SKM-1 (cell line): ENCODE results near the gene TSC22D1.

Experiments
- DNase-seq: peaks from one replicate; lab custom pipeline; 2025; ENCODE audit not compliant: unreplicated experiment; lab: John Stamatoyannopoulos, UW

TSC22D1 gene

GRCh38 chr13:44455769-44456168 lies 120.4 kb downstream of the TSC22D1 start:
- no peak for DNase-seq

- no peak for DNase-seq
Measured at GRCh38 chr13:44453881-44454280, 122.2 kb downstream of the TSC22D1 start.

DNA sequence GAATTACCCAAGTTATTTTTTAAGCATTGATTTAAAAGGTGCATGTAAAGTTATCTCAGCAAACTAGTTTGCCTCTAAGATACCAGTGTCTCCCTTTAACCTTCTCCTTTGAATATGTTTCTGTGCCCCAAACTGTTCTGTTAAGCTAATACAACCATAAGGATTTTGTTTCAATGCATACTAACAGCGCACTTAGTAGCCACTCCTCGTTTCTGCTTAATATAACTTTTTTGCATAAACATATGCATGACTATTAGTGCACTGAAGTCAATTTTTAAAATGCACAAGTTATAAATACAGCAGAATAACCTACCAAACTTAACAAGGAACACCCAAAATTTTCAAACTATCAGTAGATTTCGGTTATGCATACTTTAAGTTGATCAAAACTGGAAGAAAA lies 123.1 kb downstream of the TSC22D1 start:
- no peak for DNase-seq

DNA sequence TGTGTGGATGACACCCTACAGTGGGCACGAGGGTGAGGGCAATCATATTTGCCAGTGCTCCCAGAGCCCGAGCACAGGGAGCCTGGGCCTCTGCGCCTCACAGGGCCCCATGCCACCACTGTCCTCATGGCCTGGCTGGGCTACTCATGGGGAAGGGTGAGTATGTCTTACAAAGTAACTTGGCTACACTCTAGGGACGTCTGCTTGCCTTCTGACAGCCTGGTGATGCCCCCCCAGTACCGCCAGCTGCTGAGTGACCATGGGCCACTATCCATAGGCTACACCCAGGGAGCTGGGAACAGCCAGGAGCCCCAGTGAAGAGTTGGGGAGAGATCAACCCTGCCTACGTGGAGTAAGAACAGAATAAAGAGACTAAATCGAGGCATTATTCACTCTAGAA lies 123.7 kb downstream of the TSC22D1 start:
- DNase-seq = no peak

DNA sequence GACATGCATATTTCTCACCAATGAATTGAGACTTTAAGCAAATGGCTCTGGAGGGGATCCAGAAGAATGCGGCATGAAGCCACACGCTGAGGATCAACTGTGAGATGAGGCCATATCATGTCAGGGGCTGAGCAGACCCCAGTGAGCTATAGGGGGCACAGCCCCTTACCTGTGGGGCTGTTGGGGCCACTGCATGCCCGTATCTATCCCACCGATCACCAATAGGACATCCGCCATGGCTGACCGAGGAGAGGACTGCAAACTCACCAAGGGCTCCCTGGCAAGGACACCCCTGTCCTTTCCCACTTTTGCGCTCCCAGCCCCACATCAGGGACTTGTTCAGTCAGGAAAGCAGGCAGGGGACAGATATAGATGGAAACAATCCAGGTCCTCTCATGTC lies 124.5 kb downstream of the TSC22D1 start:
- DNase-seq = no peak

DNA sequence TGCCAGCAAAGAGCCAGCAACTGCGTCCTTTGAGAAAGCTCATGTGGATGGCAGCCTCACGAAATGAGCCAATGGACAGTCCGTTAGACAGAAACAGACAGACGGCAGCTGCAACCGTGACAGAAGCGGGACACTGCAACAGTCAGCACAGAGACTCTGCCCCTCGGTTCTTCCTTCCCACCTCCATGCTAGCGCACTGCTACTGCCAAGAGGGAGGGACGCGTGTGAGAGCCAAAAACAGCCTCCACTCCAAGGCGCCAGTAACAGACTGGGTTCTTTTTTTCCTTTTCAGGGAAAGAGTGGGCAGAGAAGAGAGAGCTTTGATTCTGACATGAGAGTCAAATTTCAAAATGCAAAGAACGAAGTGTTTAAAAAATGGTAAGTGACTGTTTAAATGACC lies 125.0 kb downstream of the TSC22D1 start:
- no peak for DNase-seq

DNA sequence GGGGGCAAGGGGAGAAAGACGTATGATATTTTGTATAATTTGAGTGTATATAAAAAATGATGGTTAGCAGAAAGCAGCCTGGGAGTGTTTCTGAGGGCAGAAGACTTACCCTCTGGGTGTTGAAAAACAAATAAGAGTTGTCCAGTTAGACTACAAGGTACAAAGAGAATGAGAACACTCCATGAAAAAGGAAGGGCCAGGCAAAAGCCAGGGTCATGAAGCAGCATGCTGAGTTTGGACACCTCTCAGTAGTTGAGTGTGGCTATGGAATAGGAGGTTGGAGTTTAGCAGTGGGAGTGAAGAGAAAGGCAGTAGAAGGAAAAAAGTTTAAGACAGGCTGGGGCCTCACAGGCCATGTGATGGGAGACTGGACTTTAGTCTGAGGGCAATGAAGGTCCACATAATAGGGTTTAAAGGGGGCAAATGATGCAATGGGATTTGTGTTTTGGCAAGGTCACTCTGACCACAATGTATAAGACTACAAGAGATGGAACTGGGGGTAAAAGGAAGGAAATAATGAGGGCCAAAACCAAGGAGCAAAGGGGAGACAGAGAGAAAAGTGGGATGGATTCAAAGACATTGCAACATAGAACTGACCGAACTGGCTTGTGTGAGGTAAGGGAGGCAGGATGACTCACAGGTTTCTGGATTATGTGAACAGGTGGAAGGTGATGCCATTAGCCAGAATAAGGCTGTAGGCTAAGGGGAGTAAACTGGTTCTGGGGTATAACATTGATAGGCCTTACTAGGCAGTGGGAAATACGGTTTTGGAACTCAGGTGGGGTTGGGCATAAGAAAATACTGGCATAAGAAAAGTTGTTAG lies 125.9 kb downstream of the TSC22D1 start:
- no peak for DNase-seq

DNA sequence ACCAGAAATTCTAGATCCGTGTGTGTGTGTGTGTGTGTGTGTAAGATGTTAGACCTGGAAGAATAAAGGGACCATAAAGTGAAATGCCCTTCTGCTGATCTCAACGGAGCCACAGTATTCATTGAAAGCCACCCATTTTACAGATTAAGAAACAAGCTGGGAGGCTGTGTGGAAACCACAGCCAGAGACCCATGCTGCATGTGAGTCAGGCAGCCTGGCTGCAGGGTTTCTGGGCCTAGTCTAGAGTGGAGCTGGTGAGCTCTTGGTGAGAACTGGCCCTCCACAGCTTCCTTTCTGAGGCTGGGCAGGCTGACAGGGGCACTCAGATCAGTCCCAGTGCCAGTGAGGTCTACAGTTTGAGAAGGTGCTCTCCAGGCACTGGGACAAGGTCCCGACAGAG lies 127.3 kb downstream of the TSC22D1 start:
- no peak for DNase-seq

DNA sequence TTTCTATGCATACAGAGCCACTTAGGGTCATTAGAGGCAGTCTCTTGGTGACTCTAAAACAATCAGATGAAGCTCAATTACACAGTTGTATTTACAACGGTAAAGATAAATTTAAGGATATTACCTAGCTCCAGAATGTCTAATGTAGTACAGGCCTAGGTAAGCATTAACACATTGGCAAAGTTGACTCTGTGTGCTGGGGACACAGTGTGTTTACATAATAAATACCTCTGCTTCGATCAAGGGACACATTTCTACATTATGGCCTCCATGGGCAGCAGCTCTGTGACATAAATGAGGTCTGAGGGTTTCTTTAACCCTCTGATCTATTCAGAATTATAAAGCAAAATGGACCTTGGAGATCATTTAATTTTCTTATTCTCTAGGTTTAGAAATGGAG lies 127.8 kb downstream of the TSC22D1 start:
- no peak for DNase-seq

GRCh38 chr13:44447783-44448321 lies 128.3 kb downstream of the TSC22D1 start:
- DNase-seq = no peak

DNA sequence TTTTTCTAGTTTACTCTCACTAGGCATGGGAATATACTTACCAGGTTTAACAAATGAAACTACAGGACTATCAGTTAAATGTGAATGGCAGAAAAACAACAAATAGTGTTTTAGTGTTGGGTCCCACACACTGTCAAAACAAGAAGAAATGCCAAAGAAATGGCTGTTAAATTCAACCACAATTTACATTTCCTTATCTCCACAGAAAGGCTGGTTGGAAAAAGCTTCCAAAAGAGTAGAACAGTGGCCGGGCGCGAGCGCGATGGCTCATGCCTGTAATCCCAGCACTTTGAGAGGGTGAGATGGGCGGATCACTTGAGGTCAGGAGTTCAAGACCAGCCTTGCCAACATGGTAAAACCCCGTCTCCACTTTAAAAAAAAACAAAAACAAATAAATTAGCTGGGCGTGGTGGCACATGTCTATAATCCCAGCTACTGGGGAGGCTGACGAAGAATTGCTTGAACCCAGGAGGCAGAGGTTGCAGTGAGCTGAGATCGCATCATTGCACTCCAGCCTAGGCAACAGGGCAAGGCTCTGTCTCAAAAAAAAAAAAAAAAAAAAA lies 136.0 kb downstream of the TSC22D1 start:
- no peak for DNase-seq

DNA sequence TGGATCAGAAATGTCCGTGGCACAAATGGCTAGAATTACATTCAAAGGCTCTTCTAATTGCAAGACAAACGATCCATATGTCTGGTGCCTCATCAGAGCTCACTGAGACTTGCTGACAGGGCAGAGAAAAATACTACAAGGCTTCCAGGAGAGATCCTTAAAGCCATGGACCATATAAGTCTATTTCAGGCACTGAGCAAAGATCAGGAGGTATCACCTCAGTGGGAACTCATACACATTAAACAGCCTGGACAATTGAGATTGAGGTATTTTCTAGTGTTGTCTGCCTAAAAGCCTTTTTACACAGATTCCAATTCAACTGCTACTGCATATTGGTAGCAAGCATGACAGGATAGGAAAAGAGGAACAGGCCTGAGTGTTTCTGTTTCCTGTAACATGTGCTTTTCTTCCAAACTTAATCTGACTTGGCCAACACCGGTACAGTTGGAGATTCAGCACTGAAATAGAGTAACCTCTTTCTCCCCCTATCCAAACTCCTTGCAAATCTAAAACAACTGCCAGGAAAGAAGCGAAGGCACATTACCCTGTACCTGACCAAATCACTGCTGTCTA lies 136.6 kb downstream of the TSC22D1 start:
- peak; percentile 63 for DNase-seq

GRCh38 chr13:44438234-44438579 lies 137.9 kb downstream of the TSC22D1 start:
- DNase-seq = no peak

- DNase-seq = no peak
Measured at GRCh38 chr13:44437356-44438233, 138.5 kb downstream of the TSC22D1 start.

- DNase-seq = peak; percentile 39
Measured at GRCh38 chr13:44436589-44437337, 139.4 kb downstream of the TSC22D1 start.

- DNase-seq = no peak
Measured at GRCh38 chr13:44435919-44436510, 140.1 kb downstream of the TSC22D1 start.

DNA sequence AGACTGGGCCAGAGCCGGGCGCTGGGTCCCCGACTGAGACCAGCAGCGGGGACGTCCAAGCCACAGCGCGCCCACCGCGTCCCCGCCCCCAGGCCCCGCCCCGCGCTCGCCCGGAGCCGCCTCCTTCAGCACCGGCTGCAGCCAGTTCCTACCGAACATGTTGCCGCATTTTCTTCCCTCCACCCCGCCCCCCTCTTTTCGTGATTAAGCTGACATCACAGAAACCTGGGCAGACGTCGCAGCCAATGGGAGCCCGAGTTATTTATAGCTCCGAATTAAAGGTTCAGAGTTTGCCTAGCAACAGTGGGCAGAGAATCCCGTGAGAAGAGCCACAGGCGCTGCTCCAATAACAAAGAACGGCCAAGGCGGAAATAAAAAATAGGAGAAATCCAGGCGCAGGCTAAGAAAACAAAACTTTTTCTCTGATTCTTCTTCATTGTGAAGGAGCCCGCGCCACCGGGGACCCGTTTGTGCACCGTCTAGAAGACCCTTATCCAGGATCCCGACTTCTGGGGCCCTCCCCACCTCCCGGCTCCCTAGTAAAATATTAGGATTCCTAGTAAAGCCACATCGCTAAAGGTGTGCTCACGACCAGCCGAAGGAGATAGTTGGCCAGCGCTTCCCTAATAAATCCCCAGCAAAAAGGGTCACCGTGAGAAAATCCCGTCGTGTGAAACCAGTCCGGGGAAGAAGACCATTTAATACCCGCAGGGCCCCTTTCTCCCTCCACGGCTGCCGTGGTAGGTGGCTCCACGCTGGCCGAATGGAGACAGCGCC lies 140.8 kb downstream of the TSC22D1 start:
- DNase-seq = peak; percentile 53

GRCh38 chr13:44434766-44435141 lies 141.4 kb downstream of the TSC22D1 start:
- DNase-seq = no peak
